Gastrocnemius medialis (tissue), 4 donors: ENCODE results near the gene MYL11.

ENCODE experiments used
- POLR2A ChIP-seq, 2 donors: fragments of 450-650 bp; IDR thresholded peaks; one replicate each; pipeline ENCODE4 v1.6.1; 2017; ENCODE audit warnings: antibody characterized with exemption in 2 of 2, mild to moderate bottlenecking in 2 of 2, moderate library complexity in 2 of 2
- TF ChIP-seq, protein P1 (sequence below), 5 experiments: fragments of 450-650 bp in 3 of 5; fragments of 200-600 bp in 2 of 5; sonication (generic) in 2 of 5; IDR thresholded peaks in 4 of 5; conservative IDR thresholded peaks in 1 of 5; 1 replicate in 4 of 5; 2 replicates in 1 of 5; pipeline ENCODE4 v1.5.1; 2016 to 2019; ENCODE audit warnings: antibody characterized with exemption in 5 of 5, mild to moderate bottlenecking in 3 of 5, moderate library complexity in 3 of 5

DNA sequence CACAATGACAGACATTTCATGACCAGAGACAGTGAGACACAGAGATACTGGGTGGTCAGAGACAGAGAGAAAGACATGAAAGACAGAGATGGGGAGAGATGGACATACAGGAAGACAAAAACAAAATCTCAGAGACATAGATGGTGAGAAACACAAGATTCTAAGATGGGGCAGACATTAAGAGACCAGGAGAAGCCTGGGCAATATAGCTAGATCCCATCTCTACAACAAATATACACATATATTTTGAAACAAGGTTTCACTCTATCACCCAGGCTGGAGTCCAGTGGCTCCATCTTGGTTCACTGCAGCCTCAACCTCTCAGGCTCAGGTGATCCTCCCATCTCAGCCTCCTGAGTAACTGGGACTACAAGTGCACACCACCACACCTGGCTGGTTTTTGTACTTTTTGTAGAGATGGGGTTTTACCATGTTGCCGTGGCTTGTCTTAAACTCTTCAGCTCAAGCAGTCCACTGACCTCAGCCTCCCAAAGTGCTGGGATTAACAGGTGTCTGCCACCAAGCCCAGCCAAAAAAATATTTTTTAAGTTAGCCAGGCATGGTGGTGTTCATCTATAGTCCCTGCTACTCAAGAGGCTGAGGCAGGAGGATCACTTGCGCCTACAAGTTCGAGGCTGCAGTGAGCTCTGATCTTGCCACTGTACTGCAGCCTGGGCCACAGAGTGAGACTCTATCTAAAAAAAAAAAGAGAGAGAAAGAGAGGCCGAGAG lies 5.6 kb downstream of the MYL11 start:
- TF ChIP-seq, protein P1, sequence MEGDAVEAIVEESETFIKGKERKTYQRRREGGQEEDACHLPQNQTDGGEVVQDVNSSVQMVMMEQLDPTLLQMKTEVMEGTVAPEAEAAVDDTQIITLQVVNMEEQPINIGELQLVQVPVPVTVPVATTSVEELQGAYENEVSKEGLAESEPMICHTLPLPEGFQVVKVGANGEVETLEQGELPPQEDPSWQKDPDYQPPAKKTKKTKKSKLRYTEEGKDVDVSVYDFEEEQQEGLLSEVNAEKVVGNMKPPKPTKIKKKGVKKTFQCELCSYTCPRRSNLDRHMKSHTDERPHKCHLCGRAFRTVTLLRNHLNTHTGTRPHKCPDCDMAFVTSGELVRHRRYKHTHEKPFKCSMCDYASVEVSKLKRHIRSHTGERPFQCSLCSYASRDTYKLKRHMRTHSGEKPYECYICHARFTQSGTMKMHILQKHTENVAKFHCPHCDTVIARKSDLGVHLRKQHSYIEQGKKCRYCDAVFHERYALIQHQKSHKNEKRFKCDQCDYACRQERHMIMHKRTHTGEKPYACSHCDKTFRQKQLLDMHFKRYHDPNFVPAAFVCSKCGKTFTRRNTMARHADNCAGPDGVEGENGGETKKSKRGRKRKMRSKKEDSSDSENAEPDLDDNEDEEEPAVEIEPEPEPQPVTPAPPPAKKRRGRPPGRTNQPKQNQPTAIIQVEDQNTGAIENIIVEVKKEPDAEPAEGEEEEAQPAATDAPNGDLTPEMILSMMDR (IDR thresholded peaks at IDR 0.05 in 4 of 5, conservative IDR thresholded peaks at IDR 0.05 in 1 of 5): no peak
- TF ChIP-seq POLR2A (IDR thresholded peaks at IDR 0.05): no peak
